HG03175 (cell line): ENCODE data around the gene CTDSP1.
A peak's percentile ranks its signal among the peaks of the same experiment; 100 is the strongest.

Experiments used
- ATAC-seq: cut with Tn5 transposase; IDR thresholded peaks from one replicate; pipeline ENCODE4 v1.9.1; 2021; ENCODE audit warnings: mild to moderate bottlenecking, moderate library complexity; ENCODE audit not compliant: unreplicated experiment

Gene CTDSP1

GRCh38 chr2:218398437-218399390 lies 954 bp upstream of the CTDSP1 start:
- ATAC-seq, result peak; percentile 22

- no peak for ATAC-seq
Observed at GRCh38 chr2:218400167-218400929, 680 bp downstream of the CTDSP1 start.

GRCh38 chr2:218400930-218401881 lies 1.5 kb downstream of the CTDSP1 start:
- ATAC-seq, result no peak

GRCh38 chr2:218401890-218402289 lies 2.2 kb downstream of the CTDSP1 start:
- no peak for ATAC-seq

GRCh38 chr2:218402491-218402901 lies 2.8 kb downstream of the CTDSP1 start:
- no peak for ATAC-seq

GRCh38 chr2:218402911-218403411 lies 3.3 kb downstream of the CTDSP1 start:
- ATAC-seq, result no peak

- no peak for ATAC-seq
Observed at GRCh38 chr2:218403810-218404209, 4.1 kb downstream of the CTDSP1 start.

- no peak for ATAC-seq
Observed at GRCh38 chr2:218404351-218405085, 4.8 kb downstream of the CTDSP1 start.

GRCh38 chr2:218405086-218405745 lies 5.5 kb downstream of the CTDSP1 start:
- ATAC-seq, result no peak

GRCh38 chr2:218405746-218406208 lies 6.1 kb downstream of the CTDSP1 start:
- peak; percentile 0 for ATAC-seq

GRCh38 chr2:218406209-218406948 lies 6.7 kb downstream of the CTDSP1 start:
- ATAC-seq, result peak; percentile 83

GRCh38 chr2:218406949-218407618 lies 7.4 kb downstream of the CTDSP1 start:
- peak; percentile 5 for ATAC-seq

- ATAC-seq, result no peak
Observed at GRCh38 chr2:218407717-218408116, 8.0 kb downstream of the CTDSP1 start.

GRCh38 chr2:218418321-218418716 lies 18.7 kb downstream of the CTDSP1 start:
- no peak for ATAC-seq

GRCh38 chr2:218418717-218419458 lies 19.2 kb downstream of the CTDSP1 start, which contains the start of gene VIL1:
TSS of gene VIL1 (plus strand) at chr2:218419123. CDS start at chr2:218423779, 4,656 bp downstream.
- no peak for ATAC-seq

- no peak for ATAC-seq
Observed at GRCh38 chr2:218419630-218420216, 20.1 kb downstream of the CTDSP1 start.

GRCh38 chr2:218421027-218421426 lies 21.4 kb downstream of the CTDSP1 start:
- no peak for ATAC-seq
